IPS-11a (cell line): ENCODE data around the gene CDH23.

Experiments used
- H3K4me3 ChIP-seq: one replicate; pipeline ENCODE4 v1.5.1; 2013; ENCODE audit warnings: low read depth, low read length, control low read depth

CDH23 gene

DNA sequence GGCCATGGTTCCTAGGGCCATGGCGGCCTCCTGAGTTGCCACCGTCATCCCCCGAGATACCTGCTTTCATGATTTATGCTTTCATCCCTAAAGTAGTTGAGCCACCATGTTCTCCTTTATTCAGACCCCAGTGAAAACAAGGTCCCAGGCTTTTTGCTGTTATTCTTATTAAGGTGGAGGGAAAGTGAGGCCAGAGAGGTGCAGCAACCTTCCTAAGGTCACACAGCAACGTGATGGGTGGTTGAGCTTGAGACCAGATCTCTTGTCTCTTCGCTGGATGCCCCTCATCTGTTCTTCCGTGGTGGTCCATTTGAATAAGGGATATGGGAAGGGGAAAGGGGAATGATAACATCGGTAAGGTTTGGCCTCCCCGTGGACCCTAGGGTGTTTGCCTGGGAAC, 180.6 kb downstream of the CDH23 start:
- H3K4me3 ChIP-seq = no peak overlapping the region

DNA sequence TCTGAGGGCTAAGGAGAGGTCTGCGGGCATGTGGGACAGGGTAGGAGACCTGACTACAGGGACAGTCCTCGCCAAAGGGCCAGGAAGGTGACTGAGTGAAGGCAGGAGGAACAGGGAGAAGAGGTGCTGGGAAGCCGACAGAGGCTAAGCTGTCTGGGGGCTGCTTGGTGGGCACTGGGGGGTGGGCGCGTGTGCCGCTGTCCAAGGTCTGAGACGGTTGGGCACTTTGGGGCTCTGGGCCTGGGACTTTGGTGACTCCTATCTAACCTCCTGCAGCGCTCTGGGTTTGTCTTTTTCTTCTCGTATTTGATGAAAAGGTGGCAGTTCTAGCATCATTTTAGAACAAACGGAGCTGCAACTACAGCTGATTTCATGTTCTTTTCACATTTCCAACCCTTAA, 181.3 kb downstream of the CDH23 start:
- no peak overlapping the region for H3K4me3 ChIP-seq

GRCh38 chr10:71579668-71580067, 182.9 kb downstream of the CDH23 start:
- H3K4me3 ChIP-seq = no peak overlapping the region

GRCh38 chr10:71580415-71580814, 183.7 kb downstream of the CDH23 start:
- H3K4me3 ChIP-seq = no peak overlapping the region

GRCh38 chr10:71580926-71581325, 184.2 kb downstream of the CDH23 start:
- H3K4me3 ChIP-seq = no peak overlapping the region

DNA sequence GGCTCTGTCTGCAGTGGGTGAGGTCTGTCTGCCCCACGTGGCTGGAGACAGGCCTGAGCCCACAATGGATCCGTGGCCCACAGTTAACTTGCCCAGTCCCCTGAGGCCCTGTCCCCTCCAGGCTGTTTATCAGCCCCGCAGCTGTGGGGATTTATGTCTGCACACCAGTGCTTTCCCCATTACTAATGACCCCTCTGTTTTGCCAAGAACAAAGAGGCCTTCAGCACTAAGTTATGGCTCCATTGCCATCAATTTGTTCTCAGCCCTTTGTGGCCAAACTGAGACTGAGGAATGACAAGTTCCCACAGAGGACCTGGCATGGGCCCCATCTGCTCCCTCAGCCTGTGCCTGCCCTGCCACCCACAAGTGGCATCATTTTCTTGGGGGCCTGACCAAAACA, 184.7 kb downstream of the CDH23 start:
- H3K4me3 ChIP-seq = no peak overlapping the region

DNA sequence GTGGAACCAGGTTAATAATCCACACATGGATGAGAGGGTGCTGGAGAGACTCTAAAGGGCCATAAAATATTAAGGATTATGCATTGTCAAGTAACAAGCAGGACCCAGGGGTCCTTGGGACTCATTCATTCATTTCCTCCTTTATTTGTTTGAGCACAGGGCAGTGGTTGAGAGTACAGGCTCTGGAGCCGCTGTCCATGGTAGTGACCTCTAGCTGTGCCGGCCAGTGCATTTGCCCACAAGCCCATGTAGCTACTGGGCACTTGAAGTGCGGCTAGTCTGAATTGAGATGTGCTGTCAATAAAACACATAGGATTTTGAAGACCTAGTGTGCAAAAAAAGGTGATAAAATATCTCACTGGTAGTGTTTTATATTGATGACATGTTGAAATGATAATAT, 185.3 kb downstream of the CDH23 start:
- no peak overlapping the region for H3K4me3 ChIP-seq

- H3K4me3 ChIP-seq = no peak overlapping the region
Observed at GRCh38 chr10:71582506-71583475, 186.1 kb downstream of the CDH23 start.

- no peak overlapping the region for H3K4me3 ChIP-seq
Observed at GRCh38 chr10:71584461-71584860, 187.7 kb downstream of the CDH23 start.

DNA sequence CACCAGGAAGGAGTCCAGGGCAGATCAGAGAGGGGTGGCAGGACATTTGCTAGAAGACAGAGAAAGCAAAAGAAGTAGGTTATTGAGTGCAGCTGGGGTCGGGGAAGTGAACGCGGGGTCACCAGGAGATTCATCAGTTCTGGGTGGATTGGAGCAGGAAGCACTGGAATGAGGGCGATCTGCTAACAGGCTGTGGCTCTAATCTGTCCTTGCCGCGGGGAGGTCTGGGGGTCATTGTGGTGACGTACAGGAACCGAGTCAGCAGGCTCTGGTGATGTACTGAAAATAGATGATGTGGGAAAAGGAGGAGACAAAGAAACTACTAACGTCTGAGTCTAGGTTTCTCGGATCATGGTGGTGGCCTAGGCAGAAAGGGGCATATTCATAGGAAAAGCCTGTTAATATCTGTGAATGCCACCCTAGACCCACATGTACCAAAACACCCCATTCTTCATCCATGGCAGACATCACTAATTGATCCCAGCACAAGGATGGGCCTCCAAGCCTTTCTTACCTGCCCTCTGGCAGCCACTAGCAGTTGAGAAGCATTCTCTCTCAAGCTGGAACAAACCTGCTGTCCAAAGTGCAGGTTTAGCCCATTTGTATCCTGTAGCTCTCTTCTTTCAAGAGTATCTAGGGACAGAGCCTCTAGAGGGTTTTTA, 188.3 kb downstream of the CDH23 start:
- no peak overlapping the region for H3K4me3 ChIP-seq

- no peak overlapping the region for H3K4me3 ChIP-seq
Observed at GRCh38 chr10:71585564-71586290, 189.0 kb downstream of the CDH23 start.

DNA sequence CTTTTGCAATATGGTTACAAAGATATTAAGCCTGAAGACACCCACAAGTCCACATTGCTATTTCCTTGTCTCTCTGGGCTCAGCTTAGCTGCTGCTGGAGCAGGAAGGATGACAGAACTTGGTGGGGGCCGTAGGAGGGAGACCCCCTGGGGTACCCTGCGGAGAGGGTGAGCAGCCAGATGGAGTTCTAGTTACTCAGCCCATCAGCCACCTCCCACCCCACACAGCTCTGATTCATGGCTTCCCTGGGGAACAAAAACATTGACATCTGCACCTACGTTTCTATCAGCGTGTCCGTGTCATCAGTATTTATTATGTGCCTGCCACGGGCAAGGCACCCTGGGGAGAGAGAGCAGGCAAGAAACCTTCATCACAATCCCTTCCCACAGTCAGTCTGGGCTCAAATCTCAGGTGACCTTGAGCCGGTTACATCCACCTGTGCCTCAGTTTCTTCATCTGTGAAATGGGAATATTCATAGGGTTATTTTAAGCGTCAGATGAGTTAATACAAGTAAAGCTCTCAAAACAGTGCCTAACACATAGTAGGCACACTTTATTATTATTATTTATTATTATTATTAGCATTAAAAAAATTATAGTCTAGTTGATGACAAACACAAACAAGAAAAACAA, 191.3 kb downstream of the CDH23 start:
- H3K4me3 ChIP-seq = no peak overlapping the region

DNA sequence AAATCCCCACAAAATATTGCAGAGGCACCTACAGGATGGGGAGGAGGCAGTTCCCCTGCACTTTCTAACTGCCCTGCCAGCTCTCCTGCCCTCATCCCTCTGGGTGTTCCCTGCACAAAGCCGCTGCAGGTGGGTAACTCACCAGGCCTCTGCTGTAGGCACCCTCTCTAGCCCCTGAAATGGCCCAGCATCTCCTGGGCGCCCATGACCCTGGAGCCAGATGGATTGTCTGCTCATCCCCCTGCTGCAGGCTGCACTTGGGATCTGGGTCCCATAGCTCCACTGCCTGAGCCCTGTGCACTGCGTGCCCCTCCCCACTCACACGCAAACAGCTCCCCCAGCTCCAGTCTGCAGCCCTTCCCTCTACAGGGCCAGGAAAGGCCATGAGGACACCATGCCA, 192.0 kb downstream of the CDH23 start:
- no peak overlapping the region for H3K4me3 ChIP-seq

- H3K4me3 ChIP-seq = no peak overlapping the region
Observed at GRCh38 chr10:71589617-71590551, 193.2 kb downstream of the CDH23 start.

GRCh38 chr10:71590781-71591350, 194.1 kb downstream of the CDH23 start:
- no peak overlapping the region for H3K4me3 ChIP-seq

GRCh38 chr10:71594934-71595571, 198.3 kb downstream of the CDH23 start:
- no peak overlapping the region for H3K4me3 ChIP-seq

DNA sequence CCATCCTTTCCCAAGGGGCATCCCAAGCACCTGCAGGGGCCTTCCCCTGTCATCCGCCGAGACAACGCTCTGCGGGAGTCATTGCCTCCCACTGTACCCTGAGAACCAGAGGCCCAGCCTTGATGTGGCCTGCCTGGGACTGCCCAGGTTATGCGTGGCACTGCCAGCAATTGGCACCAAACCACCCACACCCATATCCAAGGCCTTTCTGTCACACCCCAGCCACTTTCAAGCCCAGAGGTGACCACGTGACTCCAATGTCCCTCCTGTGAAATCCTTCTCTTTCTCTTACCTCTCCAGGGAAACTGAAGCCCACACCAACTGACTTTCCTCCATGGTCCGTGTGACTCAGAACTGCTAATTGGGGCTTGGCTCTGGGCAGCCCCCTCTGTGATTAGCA, 198.9 kb downstream of the CDH23 start:
- H3K4me3 ChIP-seq = no peak overlapping the region

DNA sequence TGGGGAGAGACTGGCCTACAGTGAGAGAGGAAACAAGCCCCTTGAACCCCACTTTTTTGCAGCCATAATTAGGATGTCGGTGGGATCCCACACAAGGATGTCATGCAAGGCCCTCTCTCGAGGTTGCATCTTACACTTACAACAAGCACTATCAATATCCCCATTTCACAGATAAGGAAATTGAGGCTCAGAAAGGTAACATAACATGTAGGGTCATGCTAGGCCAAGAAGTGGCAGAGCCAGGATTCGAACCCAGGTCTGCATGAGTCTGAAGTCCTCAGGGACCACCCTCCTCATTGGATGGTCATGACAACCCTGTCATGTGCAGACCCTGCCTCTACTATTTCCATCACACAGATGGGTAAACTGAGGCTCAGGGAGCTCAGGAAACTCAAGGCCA, 199.4 kb downstream of the CDH23 start:
- no peak overlapping the region for H3K4me3 ChIP-seq

- no peak overlapping the region for H3K4me3 ChIP-seq
Observed at GRCh38 chr10:71596759-71597158, 200.0 kb downstream of the CDH23 start.
